OCI-LY3 (cell line): ENCODE data around the gene CEBPZ.

ENCODE experiments used
- CTCF ChIP-seq: fragments of 200-600, 300-600 bp; sonication (generic); IDR thresholded peaks from 2 replicates; pipeline ENCODE4 v1.5.1; 2014; ENCODE audit warnings: antibody characterized with exemption, low read length, low read depth
- EZH2phosphoT487 ChIP-seq: fragments of 200-600 bp; shearing (Covaris generic); IDR thresholded peaks from 2 replicates; pipeline ENCODE4 v1.6.1; 2018; ENCODE audit warnings: antibody characterized with exemption, mixed run types, low read depth

GRCh38 chr2:37196320-37197195 lies 34.8 kb downstream of the CEBPZ start, which contains the start of gene CEBPZOS:
- TF ChIP-seq CTCF: no peak
- TF ChIP-seq EZH2phosphoT487: no peak
